HG02870 (cell line): ENCODE data around the gene DBP.

ENCODE experiments used
- ATAC-seq: cut with Tn5 transposase; IDR thresholded peaks from one replicate; pipeline ENCODE4 v1.9.1; 2021; ENCODE audit warnings: mild to moderate bottlenecking, moderate library complexity; ENCODE audit not compliant: unreplicated experiment

DBP gene

GRCh38 chr19:48613852-48614435, 23.2 kb downstream of the DBP start:
- ATAC-seq = no peak

- no peak for ATAC-seq
Observed at GRCh38 chr19:48613024-48613851, 23.9 kb downstream of the DBP start.

- ATAC-seq = no peak
Observed at GRCh38 chr19:48611872-48612271, 25.3 kb downstream of the DBP start.

GRCh38 chr19:48609571-48610108, 27.5 kb downstream of the DBP start:
- ATAC-seq = no peak

GRCh38 chr19:48608798-48609263, 28.3 kb downstream of the DBP start:
- no peak for ATAC-seq

GRCh38 chr19:48607359-48607755, 29.8 kb downstream of the DBP start:
- no peak for ATAC-seq

GRCh38 chr19:48606463-48607358, 30.5 kb downstream of the DBP start, which contains the start of gene SPACA4:
SPACA4 (plus strand) TSS chr19:48606742; CDS start chr19:48606979, 237 bp downstream.
- no peak for ATAC-seq

GRCh38 chr19:48603850-48604249, 33.3 kb downstream of the DBP start:
- no peak for ATAC-seq

GRCh38 chr19:48603449-48603848, 33.7 kb downstream of the DBP start:
- ATAC-seq = no peak

- no peak for ATAC-seq
Observed at GRCh38 chr19:48603001-48603400, 34.2 kb downstream of the DBP start.

GRCh38 chr19:48600679-48601417, 36.3 kb downstream of the DBP start:
- ATAC-seq = no peak

- ATAC-seq = no peak
Observed at GRCh38 chr19:48598996-48599700, 38.0 kb downstream of the DBP start.

- no peak for ATAC-seq
Observed at GRCh38 chr19:48596679-48597465, 40.3 kb downstream of the DBP start.

- ATAC-seq = no peak
Observed at GRCh38 chr19:48596237-48596636, 40.9 kb downstream of the DBP start.

- ATAC-seq = no peak
Observed at GRCh38 chr19:48595833-48596232, 41.3 kb downstream of the DBP start.

- ATAC-seq = no peak
Observed at GRCh38 chr19:48595171-48595570, 42.0 kb downstream of the DBP start.

GRCh38 chr19:48591021-48591420, 46.2 kb downstream of the DBP start:
- no peak for ATAC-seq

- ATAC-seq = no peak
Observed at GRCh38 chr19:48588670-48589401, 48.3 kb downstream of the DBP start.
